ENCODE measurements around the gene FBXW5. TPM values are rescaled to one million over a fixed set of nuclear protein-coding genes. Genes with fewer than 3 reads are reported as not detected.

Gene FBXW5
- total RNA-seq, 1 donor: 104 TPM

DNA sequence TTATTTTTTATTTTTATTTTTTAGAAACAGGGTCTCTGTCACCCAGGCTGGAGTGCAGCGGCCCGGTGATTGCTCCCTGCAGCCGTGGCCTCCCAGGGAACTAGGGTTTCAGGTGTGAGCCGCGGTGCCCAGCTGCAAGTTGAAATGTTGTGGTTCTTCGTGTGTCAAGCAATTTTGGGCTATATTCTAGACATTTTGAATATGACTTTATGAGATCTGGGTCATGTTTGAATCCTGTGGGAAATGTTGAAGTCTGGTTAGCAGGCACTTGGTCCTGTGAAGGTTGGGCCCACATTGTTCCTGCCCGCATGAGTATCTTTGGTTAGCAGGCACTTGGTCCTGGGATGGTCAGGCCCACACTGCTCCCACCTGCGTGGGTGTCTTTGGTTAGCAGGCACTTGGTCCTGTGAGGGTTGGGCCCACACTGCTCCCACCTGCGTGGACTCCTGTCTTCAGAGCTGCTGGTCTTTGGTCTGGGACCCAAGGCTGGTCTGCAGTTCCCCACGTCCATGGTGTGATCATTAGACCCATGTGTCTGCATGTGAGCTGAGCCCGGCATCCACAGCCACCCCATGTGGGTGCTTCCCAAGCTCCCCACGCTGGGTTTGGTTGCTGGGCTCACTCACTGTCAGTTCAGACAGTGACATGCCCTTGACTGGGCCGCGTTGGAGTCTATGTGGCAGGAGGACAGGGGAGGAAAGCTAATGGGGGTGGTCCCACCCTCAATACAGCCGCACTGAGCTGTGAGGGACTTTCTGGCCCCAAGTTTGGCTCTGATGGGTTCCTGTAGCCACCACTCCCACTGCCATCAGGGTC lies 7.1 kb downstream of the FBXW5 start:
- TF ChIP-seq, protein P1, sequence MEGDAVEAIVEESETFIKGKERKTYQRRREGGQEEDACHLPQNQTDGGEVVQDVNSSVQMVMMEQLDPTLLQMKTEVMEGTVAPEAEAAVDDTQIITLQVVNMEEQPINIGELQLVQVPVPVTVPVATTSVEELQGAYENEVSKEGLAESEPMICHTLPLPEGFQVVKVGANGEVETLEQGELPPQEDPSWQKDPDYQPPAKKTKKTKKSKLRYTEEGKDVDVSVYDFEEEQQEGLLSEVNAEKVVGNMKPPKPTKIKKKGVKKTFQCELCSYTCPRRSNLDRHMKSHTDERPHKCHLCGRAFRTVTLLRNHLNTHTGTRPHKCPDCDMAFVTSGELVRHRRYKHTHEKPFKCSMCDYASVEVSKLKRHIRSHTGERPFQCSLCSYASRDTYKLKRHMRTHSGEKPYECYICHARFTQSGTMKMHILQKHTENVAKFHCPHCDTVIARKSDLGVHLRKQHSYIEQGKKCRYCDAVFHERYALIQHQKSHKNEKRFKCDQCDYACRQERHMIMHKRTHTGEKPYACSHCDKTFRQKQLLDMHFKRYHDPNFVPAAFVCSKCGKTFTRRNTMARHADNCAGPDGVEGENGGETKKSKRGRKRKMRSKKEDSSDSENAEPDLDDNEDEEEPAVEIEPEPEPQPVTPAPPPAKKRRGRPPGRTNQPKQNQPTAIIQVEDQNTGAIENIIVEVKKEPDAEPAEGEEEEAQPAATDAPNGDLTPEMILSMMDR (IDR thresholded peaks at IDR 0.05; ENCODE audit: insufficient read depth, low read depth, low read length): no peak
- DNase-seq (ENCODE audit: low read depth): no peak
- no peak overlapping the region for H3K4me3 ChIP-seq (ENCODE audit: low read depth, low read length)

DNA sequence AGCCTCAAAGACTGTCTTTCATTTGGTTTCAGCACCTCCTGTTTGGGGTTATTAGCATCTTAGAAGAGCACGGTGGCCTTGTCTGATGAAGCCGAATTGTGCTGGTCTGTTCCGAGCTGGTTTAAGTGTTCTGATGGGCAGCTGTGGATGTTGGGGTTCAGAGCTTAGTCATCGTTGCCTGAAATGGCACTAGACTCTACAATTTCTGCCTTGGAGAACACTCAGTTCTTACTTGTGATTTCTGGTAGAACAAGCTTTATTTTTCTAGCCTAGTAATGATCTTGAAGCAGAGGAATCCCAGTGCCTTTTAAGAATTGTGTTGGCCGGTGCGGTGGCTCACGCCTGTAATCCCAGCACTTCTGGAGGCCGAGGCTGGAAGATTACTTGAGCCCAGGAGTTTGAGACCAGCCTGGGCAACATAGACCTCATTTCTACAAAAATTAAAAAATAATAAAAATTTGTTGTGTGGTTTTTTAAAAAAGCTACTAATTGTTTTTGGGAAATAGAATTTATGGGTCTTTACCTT lies 7.8 kb downstream of the FBXW5 start:
- no peak for DNase-seq (ENCODE audit: low read depth)
- TF ChIP-seq, protein P1 (IDR thresholded peaks at IDR 0.05; ENCODE audit: insufficient read depth, low read depth, low read length): no peak
- H3K4me3 ChIP-seq (ENCODE audit: low read depth, low read length): no peak overlapping the region

DNA sequence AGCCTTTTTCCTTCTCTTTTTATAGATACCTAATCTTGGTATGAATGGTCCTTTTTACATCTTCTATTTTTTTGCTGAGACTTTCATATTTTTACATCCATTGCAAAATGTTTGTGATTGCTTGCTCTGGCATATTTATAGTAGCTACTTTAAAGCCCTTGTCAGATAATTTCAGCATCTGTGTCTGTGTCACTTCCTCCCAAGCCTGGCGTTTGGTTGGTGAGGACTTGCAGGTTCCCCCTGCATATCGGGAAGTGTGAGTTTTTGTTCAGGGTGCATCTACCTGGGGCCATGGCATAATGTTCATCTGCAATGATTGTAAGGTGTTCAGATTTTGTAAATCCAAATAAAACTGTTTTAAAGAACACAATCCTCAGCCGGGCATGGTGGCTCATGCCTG lies 8.9 kb downstream of the FBXW5 start:
- H3K4me3 ChIP-seq (ENCODE audit: low read depth, low read length): no peak overlapping the region
- DNase-seq (ENCODE audit: low read depth): peak; percentile 38
- TF ChIP-seq, protein P1 (IDR thresholded peaks at IDR 0.05; ENCODE audit: insufficient read depth, low read depth, low read length): no peak

DNA sequence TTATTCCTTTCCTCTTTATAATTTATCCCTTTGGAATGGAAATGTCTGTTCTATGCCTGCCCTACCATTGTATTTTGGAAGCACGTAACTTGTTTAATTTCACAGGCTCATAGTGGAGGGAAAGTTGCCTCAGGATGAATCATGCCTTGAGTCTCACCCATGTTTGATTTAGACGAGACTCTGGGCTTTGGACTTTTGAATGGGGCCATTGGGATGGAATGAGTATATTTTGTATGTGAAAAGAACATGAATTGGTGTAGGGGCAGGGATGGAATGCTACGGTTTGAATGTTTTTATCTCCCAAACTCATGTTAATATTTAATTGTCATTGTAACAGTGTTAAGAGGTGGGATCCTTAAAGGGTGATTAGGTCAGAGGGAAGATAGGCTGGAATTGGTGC lies 10.3 kb downstream of the FBXW5 start:
- TF ChIP-seq, protein P1 (IDR thresholded peaks at IDR 0.05; ENCODE audit: insufficient read depth, low read depth, low read length): no peak
- no peak for DNase-seq (ENCODE audit: low read depth)
- no peak overlapping the region for H3K4me3 ChIP-seq (ENCODE audit: low read depth, low read length)

DNA sequence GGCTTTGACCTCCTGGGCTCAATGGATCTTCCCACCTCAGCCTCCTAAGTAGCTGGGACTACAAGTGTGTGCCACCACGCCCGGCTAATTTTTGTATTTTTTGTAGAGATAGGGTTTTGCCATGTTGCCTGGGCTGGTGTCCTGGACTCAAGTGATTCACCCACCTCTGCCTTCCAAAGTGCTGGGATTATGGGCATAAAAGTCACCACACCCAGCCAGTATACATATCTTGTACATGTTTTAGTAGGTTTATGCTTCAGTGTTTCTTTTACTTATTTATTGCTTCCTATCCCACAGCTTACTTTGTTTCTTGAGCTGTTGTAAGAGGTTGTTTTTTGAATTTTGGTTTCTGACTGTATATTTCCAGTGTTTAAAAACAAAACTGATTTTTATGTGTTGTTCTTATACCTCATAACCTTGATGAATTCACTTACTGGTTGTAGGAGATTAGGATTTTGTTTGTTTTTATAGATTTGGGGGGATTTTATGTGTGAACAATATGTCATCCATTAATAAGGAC lies 12.9 kb downstream of the FBXW5 start:
- H3K4me3 ChIP-seq (ENCODE audit: low read depth, low read length): no peak overlapping the region
- TF ChIP-seq, protein P1 (IDR thresholded peaks at IDR 0.05; ENCODE audit: insufficient read depth, low read depth, low read length): no peak
- no peak for DNase-seq (ENCODE audit: low read depth)

DNA sequence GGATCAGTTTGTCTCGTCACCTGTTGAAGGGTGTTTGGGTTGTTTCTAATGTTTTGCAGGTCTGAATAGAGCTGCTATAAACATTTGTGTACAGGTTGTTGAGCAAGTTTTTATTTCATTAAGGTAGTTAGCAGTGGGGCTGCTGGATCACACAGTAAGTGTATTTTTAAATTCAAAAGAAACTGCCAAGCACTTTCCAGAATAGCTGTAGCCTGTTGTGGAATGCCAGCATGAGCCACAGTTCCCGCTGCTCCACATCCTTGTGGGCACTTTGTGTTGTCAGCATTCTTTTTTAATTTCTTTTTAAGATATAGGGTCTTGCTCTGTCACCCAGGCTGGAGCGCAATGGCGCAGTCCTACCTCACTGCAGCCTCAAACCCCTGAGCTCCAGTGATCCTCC lies 14.5 kb downstream of the FBXW5 start:
- no peak overlapping the region for H3K4me3 ChIP-seq (ENCODE audit: low read depth, low read length)
- TF ChIP-seq, protein P1 (IDR thresholded peaks at IDR 0.05; ENCODE audit: insufficient read depth, low read depth, low read length): no peak
- DNase-seq (ENCODE audit: low read depth): no peak
